Mammary epithelial cell (primary cell): Measurements from ENCODE around the gene DPPA2.

Experiments used
- CTCF ChIP-seq, 2 donors: IDR thresholded peaks in 1 of 2; conservative IDR thresholded peaks in 1 of 2; 2 replicates each; pipeline ENCODE4 v1.5.1; 2011 to 2012; ENCODE audit warnings: inconsistent platforms in 2 of 2, low read length in 2 of 2, mild to moderate bottlenecking in 2 of 2, control low read depth in 1 of 2, low read depth in 1 of 2; ENCODE audit not compliant: insufficient read depth in 1 of 2; ENCODE audit errors: extremely low read depth in 1 of 2
- EZH2 ChIP-seq: IDR thresholded peaks from 2 replicates; pipeline ENCODE4 v1.6.1; 2012; ENCODE audit warnings: low read length, inconsistent platforms, borderline replicate concordance

- TF ChIP-seq CTCF (conservative IDR thresholded peaks at IDR 0.05 in 1 of 2, IDR thresholded peaks at IDR 0.05 in 1 of 2; ENCODE audit: extremely low read depth in 1 of 2, insufficient read depth in 1 of 2, low read depth in 1 of 2, low read length in 2 of 2): no peak
- no peak for TF ChIP-seq EZH2
Observed at GRCh38 chr3:109254770-109255169, 61.5 kb downstream of the DPPA2 start.
